Ascending aorta (tissue), 2 donors: ENCODE results near the gene GALNT14. TPM values are rescaled to one million over a fixed set of nuclear protein-coding genes. Genes with fewer than 3 reads are reported as not detected.

ENCODE experiments used
- DNase-seq, 2 donors: peaks; one replicate each; pipeline ENCODE4 v3.0.0-alpha.2; 2019; ENCODE audit warnings: low spot score in 2 of 2
- H3K27ac ChIP-seq, 2 donors: fragments of 200-600 bp; sonication (generic); one replicate each; pipeline ENCODE4 v1.5.1; 2016 to 2017; ENCODE audit warnings: mild to moderate bottlenecking in 1 of 2
- H3K27me3 ChIP-seq: fragments of 200-600 bp; sonication (generic); one replicate; pipeline ENCODE4 v1.5.1; 2017
- H3K36me3 ChIP-seq, 2 donors: fragments of 200-600 bp; sonication (generic); one replicate each; pipeline ENCODE4 v1.5.1; 2016
- H3K4me1 ChIP-seq, 2 donors: fragments of 200-600 bp; sonication (generic); one replicate each; pipeline ENCODE4 v1.5.1; 2016 to 2017; ENCODE audit warnings: mild to moderate bottlenecking in 1 of 2
- H3K4me3 ChIP-seq, 2 donors: fragments of 200-600 bp; sonication (generic); one replicate each; pipeline ENCODE4 v1.5.1; 2016 to 2017; ENCODE audit warnings: mild to moderate bottlenecking in 1 of 2
- H3K9me3 ChIP-seq, 2 donors: fragments of 200-600 bp; sonication (generic); one replicate each; pipeline ENCODE4 v1.5.1; 2016
- intact Hi-C: fragments of 100-400 bp; cut with DNase I; formaldehyde crosslinking; loops from one replicate; pipeline ENCODE4 v1.15.1; 2023
- total RNA-seq: library from RNA; depleted of rRNA; stranded (reverse); fragments of >200 nt; gene quantifications from one replicate; pipeline ENCODE4 v1.1.0, GENCODE V29; 2016
- TF ChIP-seq, protein P1 (sequence below), 3 experiments: fragments of 200-600 bp in 2 of 3; fragments of 450-650 bp in 1 of 3; sonication (generic) in 2 of 3; IDR thresholded peaks; one replicate each; pipeline ENCODE4 v1.5.1; 2016 to 2019; ENCODE audit warnings: antibody characterized with exemption in 3 of 3, mild to moderate bottlenecking in 1 of 3, moderate library complexity in 1 of 3

Gene GALNT14
- total RNA-seq, 1 donor from 2014 or later: not detected

GRCh38 chr2:30883822-30884221 is 254.4 kb downstream of the GALNT14 start:
- Histone ChIP-seq H3K9me3 (no peaks in the 10 kb centered on the region), H3K4me3 (no peak overlapping the region), H3K27ac (no peak overlapping the region), H3K36me3 (no peaks in the 10 kb centered on the region), H3K4me1 (no peaks in the 10 kb centered on the region), H3K27me3 (no peaks in the 10 kb centered on the region)
- intact Hi-C loops: no loop called here
- TF ChIP-seq, protein P1, sequence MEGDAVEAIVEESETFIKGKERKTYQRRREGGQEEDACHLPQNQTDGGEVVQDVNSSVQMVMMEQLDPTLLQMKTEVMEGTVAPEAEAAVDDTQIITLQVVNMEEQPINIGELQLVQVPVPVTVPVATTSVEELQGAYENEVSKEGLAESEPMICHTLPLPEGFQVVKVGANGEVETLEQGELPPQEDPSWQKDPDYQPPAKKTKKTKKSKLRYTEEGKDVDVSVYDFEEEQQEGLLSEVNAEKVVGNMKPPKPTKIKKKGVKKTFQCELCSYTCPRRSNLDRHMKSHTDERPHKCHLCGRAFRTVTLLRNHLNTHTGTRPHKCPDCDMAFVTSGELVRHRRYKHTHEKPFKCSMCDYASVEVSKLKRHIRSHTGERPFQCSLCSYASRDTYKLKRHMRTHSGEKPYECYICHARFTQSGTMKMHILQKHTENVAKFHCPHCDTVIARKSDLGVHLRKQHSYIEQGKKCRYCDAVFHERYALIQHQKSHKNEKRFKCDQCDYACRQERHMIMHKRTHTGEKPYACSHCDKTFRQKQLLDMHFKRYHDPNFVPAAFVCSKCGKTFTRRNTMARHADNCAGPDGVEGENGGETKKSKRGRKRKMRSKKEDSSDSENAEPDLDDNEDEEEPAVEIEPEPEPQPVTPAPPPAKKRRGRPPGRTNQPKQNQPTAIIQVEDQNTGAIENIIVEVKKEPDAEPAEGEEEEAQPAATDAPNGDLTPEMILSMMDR (IDR thresholded peaks at IDR 0.05): no peak
- no peak for DNase-seq

DNA sequence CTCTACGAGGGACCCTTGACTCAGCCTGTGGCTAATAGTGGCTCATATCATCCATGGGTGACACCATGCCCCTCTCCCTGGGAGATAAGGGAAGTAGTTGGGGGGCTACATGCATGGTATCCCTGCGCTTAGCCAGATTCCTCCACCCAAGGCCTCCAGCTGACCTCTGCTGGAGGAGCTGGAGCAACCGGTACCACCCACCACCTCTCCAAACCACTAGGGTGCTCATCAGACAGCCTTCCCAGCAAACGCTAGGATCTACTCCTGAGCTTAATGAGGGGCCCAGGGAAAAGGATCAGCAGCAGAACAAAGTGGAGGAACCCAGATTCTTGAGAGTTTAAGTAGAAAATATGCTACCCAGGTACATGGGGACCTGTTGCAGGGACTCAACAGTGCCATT is 255.1 kb downstream of the GALNT14 start:
- H3K9me3 ChIP-seq: no peaks in the 10 kb centered on the region
- no peak for DNase-seq
- H3K27ac ChIP-seq: no peak overlapping the region
- no peaks in the 10 kb centered on the region for H3K27me3 ChIP-seq
- H3K4me1 ChIP-seq: no peaks in the 10 kb centered on the region
- TF ChIP-seq, protein P1 (IDR thresholded peaks at IDR 0.05): no peak
- intact Hi-C loops: no loop called here
- no peaks in the 10 kb centered on the region for H3K36me3 ChIP-seq
- no peak overlapping the region for H3K4me3 ChIP-seq

DNA sequence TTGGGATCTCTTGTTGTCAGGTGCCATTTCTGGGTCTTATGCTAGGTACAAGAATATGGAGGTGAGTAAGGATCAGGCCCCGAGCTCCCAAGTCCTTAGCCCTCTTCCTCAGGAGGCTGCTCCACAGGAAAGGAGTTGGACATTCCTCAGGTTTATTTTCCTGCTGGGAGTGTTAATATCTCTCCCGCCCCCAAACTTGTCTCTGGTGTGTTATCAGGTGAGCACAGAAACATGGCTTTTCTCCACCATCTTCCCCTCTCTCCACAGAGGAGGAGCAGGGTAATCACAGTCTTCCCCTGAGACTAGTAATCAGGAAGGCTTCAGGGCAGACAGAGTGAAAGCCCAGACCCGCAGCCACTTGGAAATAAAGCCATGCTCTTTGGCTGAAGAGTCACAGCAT is 257.7 kb downstream of the GALNT14 start:
- H3K27ac ChIP-seq: no peak overlapping the region
- H3K4me1 ChIP-seq: no peaks in the 10 kb centered on the region
- no peaks in the 10 kb centered on the region for H3K27me3 ChIP-seq
- intact Hi-C loops: no loop called here
- no peak overlapping the region for H3K4me3 ChIP-seq
- no peak for DNase-seq
- TF ChIP-seq, protein P1 (IDR thresholded peaks at IDR 0.05): no peak
- H3K9me3 ChIP-seq: no peaks in the 10 kb centered on the region
- no peaks in the 10 kb centered on the region for H3K36me3 ChIP-seq

- Histone ChIP-seq H3K27ac (no peak overlapping the region), H3K27me3 (no peaks in the 10 kb centered on the region), H3K4me1 (no peaks in the 10 kb centered on the region), H3K4me3 (no peak overlapping the region), H3K36me3 (no peaks in the 10 kb centered on the region), H3K9me3 (peaks cover 0 to 3% of the 10 kb centered on the region in 2 donors)
- TF ChIP-seq, protein P1 (IDR thresholded peaks at IDR 0.05): no peak
- intact Hi-C loops: no loop called here
- no peak for DNase-seq
These were observed 260.4 kb downstream of the GALNT14 start for GRCh38 chr2:30877833-30878232.

DNA sequence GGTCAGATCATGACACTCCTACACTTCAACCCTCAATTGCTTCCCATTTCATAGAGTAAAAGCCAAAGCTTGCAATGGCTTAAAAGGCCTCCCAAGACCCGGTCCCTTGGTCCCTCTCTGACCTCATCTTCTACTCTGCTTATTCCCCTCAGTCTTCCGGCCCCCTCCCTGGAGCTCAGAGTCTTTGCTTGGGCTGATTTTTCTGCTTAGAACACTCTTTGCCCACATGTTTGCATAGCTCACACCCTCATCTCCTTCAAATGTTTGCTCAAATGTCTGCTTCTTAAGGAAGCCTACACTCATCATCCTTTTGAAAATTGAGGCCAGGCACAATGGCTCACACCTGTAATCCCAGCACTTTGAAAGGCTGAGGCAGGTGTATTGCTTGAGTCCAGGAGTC is 265.4 kb downstream of the GALNT14 start:
- no peaks in the 10 kb centered on the region for H3K4me1 ChIP-seq
- intact Hi-C loops: no loop called here
- H3K27me3 ChIP-seq: no peaks in the 10 kb centered on the region
- no peaks in the 10 kb centered on the region for H3K36me3 ChIP-seq
- no peak overlapping the region for H3K27ac ChIP-seq
- H3K4me3 ChIP-seq: no peak overlapping the region
- peaks cover 0 to 3% of the 10 kb centered on the region in 2 donors for H3K9me3 ChIP-seq
- DNase-seq: no peak
- TF ChIP-seq, protein P1 (IDR thresholded peaks at IDR 0.05): no peak
